HG02852 (cell line): ENCODE measurements around the gene ARID3C.
"Not testable (repeated sequence)": the region's sequence is repeated elsewhere in the genome, so short reads cannot be mapped to it uniquely, and the experiment has no call there.

ENCODE experiments used
- ATAC-seq: cut with Tn5 transposase; IDR thresholded peaks from one replicate; pipeline ENCODE4 v1.9.1; 2021; ENCODE audit warnings: mild to moderate bottlenecking, moderate library complexity; ENCODE audit not compliant: unreplicated experiment

Gene ARID3C

GRCh38 chr9:34653151-34654072, 24.5 kb upstream of the ARID3C start:
- no peak for ATAC-seq

DNA sequence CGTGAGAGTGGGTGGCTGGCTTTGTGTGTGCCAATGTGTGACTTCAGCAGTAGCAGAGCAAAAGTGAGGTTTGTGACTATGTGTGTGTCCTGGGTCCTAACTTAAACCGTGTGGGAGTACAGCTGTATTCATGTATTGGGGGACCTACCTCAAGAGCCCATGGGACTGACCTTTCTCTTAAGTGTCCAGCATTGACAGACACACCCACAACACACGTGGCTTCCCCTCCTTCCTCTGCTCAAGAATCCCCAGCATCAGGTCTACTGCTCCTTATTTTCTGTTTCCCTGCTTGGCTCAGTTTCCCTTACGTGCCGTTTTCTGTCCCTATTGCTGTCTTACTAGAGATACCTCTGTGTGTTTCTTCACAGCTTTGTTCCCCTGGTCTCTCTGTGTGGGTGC, 23.7 kb upstream of the ARID3C start:
- ATAC-seq = no peak

DNA sequence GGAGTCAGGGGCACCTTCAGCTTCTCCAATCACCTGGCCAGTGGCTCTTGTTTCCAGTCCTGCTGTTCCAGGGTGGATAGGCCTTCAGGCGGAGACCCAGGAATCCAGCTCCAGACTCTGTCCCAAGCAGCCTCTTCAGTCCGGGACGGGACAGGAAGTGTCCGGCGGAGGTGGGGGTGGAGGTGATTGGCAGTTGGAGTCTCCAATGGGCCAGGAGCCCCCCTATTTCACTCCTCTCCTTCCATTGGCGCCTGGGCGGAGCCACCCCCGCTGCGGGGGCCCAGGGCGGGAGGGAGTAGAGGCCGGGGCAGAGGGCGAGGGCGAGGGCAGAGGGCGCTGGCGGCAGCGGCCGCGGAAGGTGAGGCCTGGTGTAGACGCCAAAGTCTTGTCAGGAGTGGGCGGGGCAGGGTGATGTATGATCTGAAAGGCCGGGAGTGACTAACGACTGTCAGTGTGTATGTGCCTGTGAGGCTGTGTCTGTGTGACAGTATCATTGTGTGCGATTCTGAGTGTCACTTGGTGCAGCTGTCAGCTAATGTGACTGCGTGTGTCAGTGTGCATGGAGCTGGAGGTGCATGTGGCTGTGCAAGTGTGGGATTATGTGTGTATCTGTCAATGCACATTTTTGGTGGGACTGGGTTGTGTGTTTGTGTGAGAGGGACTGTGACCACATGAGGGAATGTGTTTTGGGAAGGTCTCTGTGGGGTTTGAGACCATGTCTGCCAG, 23.2 kb upstream of the ARID3C start, which contains the start of gene IL11RA:
TSS of gene IL11RA (plus strand) at position 310 of the 726 bp plus-strand sequence. CDS start 3,033 bp downstream, outside the sequence.
- ATAC-seq = no peak

- ATAC-seq = no peak
Observed at GRCh38 chr9:34651321-34651720, 22.5 kb upstream of the ARID3C start.

DNA sequence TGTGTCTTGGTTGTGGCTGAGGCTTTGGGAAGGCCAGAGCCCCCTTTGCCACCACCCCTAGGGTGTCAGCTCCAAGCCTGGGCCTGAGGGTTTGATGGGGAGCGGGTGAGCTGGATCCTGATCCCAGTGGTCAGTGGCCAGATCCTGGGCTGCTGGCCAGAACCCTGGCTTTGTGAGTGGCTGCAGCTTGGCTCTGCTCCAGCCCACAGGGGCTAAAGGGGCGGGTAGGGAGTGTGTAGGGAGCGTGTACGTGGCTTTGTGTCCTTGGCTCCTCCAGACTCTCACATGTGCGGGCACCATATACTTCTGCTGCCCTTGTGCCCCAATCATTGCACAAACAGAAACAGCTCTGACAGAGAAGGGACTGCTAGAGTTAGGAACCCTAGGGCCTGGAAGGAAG, 21.9 kb upstream of the ARID3C start:
- no peak for ATAC-seq

GRCh38 chr9:34648673-34649072, 19.8 kb upstream of the ARID3C start:
- no peak for ATAC-seq

DNA sequence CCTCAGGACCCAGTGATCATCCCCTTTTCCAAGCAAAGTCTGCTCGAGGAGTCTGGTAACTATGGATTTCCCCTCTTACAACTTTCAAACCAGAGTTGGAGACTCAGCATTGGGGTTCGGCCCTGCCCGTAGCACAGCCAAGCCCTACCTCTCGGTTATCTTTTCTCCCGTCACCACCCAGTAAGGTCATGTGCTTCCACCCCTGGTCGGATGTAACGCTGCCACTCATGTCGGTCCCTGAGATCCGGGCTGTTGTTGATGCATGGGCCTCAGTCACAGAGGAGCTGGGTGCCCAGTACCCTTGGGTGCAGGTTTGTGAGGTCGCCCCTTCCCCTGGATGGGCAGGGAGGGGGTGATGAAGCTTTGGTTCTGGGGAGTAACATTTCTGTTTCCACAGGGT, 18.8 kb upstream of the ARID3C start:
- no peak for ATAC-seq

DNA sequence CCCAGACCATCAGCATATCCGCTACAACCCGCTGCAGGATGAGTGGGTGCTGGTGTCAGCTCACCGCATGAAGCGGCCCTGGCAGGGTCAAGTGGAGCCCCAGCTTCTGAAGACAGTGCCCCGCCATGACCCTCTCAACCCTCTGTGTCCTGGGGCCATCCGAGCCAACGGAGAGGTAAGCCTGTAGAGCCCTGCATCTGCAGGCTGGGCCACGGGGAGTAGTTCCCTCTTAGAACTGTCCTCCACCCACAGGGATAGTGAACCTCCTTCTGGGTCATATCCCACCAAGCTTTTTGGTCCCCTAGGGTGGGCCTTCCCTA, 18.2 kb upstream of the ARID3C start:
- ATAC-seq = peak; percentile 16

DNA sequence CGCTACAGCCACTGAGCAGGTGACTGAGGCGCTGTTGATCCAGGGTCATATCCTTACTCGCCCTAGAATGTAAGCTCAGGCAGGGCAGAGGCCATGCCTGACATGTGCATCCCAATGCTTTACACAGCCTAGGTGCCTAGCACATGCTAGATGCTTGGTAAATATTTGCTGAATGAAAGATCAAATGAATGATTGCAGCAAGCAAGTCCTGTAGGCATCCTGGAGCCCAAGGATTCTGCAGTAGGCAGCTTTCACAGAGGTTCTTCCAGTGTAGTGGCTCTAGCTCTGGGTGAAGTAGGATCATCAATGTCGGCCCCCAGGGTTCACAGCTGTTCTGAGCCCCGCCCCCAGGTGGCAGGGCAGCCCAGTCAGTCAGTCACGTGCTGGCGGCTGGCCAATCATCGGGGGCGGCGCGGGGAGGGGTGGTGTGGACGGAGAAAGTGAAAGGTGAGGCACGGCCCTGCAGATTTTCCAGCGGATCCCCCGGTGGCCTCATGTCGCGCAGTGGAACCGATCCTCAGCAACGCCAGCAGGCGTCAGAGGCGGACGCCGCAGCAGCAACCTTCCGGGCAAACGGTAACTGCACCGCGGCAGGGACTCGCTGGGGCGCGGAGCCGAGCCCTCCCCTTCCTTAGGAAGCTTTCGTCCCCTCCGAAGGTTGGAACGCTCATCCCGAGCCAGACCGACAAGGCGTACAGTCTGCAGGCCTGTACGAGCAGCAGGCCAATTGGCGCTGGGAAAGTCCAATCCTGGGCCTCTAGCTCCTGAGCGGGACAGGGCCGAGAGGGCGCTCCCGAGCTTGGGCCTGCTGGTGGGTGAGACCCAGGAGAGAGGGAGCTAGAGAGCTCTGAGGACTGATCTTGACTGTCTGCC, 17.6 kb upstream of the ARID3C start, which contains the start of gene GALT:
TSS of gene GALT (plus strand) at position 465 of the 873 bp plus-strand sequence. CDS start at position 495, 30 bp downstream.
- ATAC-seq = peak; percentile 85

DNA sequence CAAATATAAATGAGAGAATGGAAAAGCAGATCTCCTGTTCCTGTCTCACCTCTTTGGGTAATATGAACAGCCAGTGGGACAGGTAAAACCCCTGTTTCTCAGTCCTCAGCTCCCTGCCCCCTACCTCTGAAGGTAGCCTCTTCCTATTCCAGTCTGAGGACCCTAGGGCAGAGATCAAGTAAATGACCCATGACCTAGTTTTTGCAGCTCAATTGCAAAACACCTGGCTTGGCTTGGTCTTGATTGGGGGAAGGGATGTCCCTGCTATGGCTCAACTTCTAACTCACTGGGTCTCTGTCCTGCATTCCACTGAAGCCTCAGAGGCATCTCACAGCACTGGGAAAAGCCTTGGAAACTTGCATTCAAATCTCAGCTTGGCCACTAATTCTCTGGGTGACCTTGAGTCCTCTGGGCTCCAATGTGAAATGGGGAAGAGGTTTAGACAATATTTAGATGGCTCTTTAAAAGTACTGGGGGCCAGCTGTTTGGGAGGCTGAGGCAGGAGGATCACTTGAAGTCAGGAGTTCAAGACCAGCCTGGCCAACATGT, 16.0 kb upstream of the ARID3C start:
- no peak for ATAC-seq

DNA sequence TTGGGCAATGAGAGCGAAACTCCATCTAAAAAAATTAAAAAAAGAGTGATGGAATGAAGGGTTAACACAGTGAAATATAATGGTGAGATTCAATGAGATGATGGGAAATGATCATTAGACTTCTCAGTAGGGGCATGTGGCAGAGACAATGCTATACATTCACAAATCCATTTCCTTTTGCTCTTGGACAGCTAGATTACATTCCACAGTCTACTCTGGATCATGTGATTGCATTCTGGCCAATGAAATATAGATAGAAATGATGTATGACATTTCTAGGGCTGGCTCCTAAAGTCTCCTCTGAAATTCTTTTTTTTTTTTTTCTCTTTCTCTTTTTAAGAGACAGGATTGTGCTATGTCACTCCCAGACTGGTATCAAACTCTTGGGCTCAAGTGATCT, 13.8 kb upstream of the ARID3C start:
- ATAC-seq = no peak

- ATAC-seq = not testable (repeated sequence)
Observed at GRCh38 chr9:34639322-34639721, 10.5 kb upstream of the ARID3C start.

DNA sequence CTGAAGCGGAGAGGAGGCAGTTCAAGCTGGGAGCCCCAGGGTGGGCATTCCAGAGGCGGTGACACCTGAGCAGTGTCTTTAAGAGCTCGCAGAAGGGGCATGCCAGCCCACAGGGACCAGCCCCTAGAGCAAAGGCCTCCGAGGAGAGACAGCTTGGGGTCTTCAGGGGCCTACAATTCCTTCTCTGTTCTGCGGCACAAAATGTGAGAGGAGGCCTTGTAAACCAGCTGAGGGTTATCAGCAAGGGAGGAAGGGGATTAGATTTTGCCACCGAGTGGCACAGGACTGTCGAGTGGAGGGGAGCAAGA, 9.2 kb upstream of the ARID3C start:
- ATAC-seq = no peak

GRCh38 chr9:34637356-34638137, 8.7 kb upstream of the ARID3C start, which contains the start of gene SIGMAR1:
SIGMAR1 (minus strand) TSS chr9:34637787; CDS start chr9:34637697, 90 bp downstream.
- peak; percentile 82 for ATAC-seq

GRCh38 chr9:34636791-34637355, 8.0 kb upstream of the ARID3C start:
- no peak for ATAC-seq

GRCh38 chr9:34635556-34635955, 6.7 kb upstream of the ARID3C start:
- no peak for ATAC-seq

- no peak for ATAC-seq
Observed at GRCh38 chr9:34634551-34635248, 5.8 kb upstream of the ARID3C start.

GRCh38 chr9:34633851-34634550, 5.1 kb upstream of the ARID3C start:
- peak; percentile 36 for ATAC-seq
